COLO668 (cell line): Measurements from ENCODE around the gene DAPK2.
"Not testable (repeated sequence)": the region's sequence is repeated elsewhere in the genome, so short reads cannot be mapped to it uniquely, and the experiment has no call there.

Experiments
- DNase-seq: peaks from one replicate; lab custom pipeline; 2025; ENCODE audit not compliant: unreplicated experiment; lab: John Stamatoyannopoulos, UW

The DAPK2 gene

GRCh38 chr15:63899606-63900005, 146.7 kb downstream of the DAPK2 start:
- DNase-seq: not testable (repeated sequence)

GRCh38 chr15:63899193-63899592, 147.1 kb downstream of the DAPK2 start:
- no peak for DNase-seq

- DNase-seq: no peak
Observed at GRCh38 chr15:63896336-63897115, 149.8 kb downstream of the DAPK2 start.

GRCh38 chr15:63895787-63896218, 150.5 kb downstream of the DAPK2 start:
- DNase-seq: no peak

GRCh38 chr15:63895194-63895593, 151.1 kb downstream of the DAPK2 start:
- no peak for DNase-seq

- no peak for DNase-seq
Observed at GRCh38 chr15:63894662-63894949, 151.7 kb downstream of the DAPK2 start.

GRCh38 chr15:63893866-63894661, 152.2 kb downstream of the DAPK2 start:
- DNase-seq: no peak

GRCh38 chr15:63892794-63893441, 153.4 kb downstream of the DAPK2 start:
- no peak for DNase-seq

- DNase-seq: no peak
Observed at GRCh38 chr15:63891768-63892133, 154.5 kb downstream of the DAPK2 start.

- peak; percentile 76 for DNase-seq
Observed at GRCh38 chr15:63891079-63891767, 155.1 kb downstream of the DAPK2 start.

- DNase-seq: no peak
Observed at GRCh38 chr15:63890617-63891016, 155.7 kb downstream of the DAPK2 start.

GRCh38 chr15:63889831-63890230, 156.5 kb downstream of the DAPK2 start:
- DNase-seq: no peak

GRCh38 chr15:63888823-63889222, 157.5 kb downstream of the DAPK2 start:
- DNase-seq: no peak

- no peak for DNase-seq
Observed at GRCh38 chr15:63888146-63888545, 158.1 kb downstream of the DAPK2 start.

GRCh38 chr15:63887630-63888029, 158.7 kb downstream of the DAPK2 start:
- DNase-seq: no peak

GRCh38 chr15:63884953-63885352, 161.3 kb downstream of the DAPK2 start:
- DNase-seq: no peak

GRCh38 chr15:63881431-63881830, 164.9 kb downstream of the DAPK2 start:
- no peak for DNase-seq

- no peak for DNase-seq
Observed at GRCh38 chr15:63880744-63881143, 165.5 kb downstream of the DAPK2 start.

- no peak for DNase-seq
Observed at GRCh38 chr15:63879995-63880394, 166.3 kb downstream of the DAPK2 start.

- no peak for DNase-seq
Observed at GRCh38 chr15:63879211-63879610, 167.1 kb downstream of the DAPK2 start.

GRCh38 chr15:63877713-63878271, 168.5 kb downstream of the DAPK2 start:
- DNase-seq: no peak
